ENCODE results near the gene AP4M1.

The AP4M1 gene

DNA sequence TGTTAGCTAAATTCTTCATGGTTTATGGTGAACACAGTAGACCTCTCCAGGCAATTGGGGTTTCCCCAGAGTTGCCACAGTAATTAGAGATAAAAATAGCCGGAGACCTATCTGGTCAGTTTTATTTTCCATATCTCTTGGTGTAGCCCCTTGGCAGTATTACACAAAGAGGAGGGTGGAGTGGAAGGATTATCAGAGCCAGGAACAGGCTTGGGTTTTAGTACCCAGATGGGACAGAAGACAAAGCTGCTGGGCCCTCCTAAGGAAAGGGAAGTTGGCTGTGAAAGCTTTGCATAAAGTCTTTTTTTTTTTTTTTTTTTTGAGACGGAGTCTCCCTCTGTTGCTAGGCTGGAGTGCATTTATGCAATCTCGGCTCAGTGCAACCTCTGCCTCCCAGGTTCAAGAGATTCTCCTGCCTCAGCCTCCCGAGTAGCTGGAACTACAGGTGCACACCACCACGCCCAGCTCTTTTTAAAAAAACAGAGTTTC is 42.1 kb upstream of the AP4M1 start:
- no peak overlapping the region for H2AFZ ChIP-seq (ENCODE audit: low read length)
- H3K27me3 ChIP-seq (ENCODE audit: control insufficient read depth in 3 of 3, insufficient read depth in 3 of 3, low read depth in 1 of 3, low read length in 3 of 3), result no peaks in the 10 kb centered on the region
- no peak overlapping the region for H2BK120ac ChIP-seq (ENCODE audit: low read depth, low read length)
- no peak overlapping the region for H4K8ac ChIP-seq (ENCODE audit: low read depth, low read length)
- no peak overlapping the region for H3K4me3 ChIP-seq (ENCODE audit: low read length in 2 of 2)
- no peak overlapping the region for H3K14ac ChIP-seq (ENCODE audit: low read length)
- no peaks in the 10 kb centered on the region for H3K79me1 ChIP-seq (ENCODE audit: low read depth, low read length)
- H2BK15ac ChIP-seq (ENCODE audit: low read length), result no peak overlapping the region
- peaks cover 0 to 2% of the 10 kb centered on the region in 2 donors for H3K9me3 ChIP-seq (replicated peaks in 1 of 2; ENCODE audit: control insufficient read depth in 2 of 2, insufficient read depth in 1 of 2, low read depth in 1 of 2, low read length in 2 of 2)
- no peak overlapping the region for H3K9ac ChIP-seq (ENCODE audit: low read depth, low read length, poor library complexity)
- no peak overlapping the region for H2AK5ac ChIP-seq (ENCODE audit: low read depth, low read length)
- H3K23ac ChIP-seq (ENCODE audit: low read depth, low read length, poor library complexity), result no peak overlapping the region
- peaks cover 33 to 80% of the 10 kb centered on the region in 2 donors for H3K36me3 ChIP-seq (replicated peaks in 1 of 2; ENCODE audit: control insufficient read depth in 2 of 2, insufficient read depth in 2 of 2, low read length in 2 of 2)
- H3K4me1 ChIP-seq (ENCODE audit: control insufficient read depth in 2 of 2, insufficient read depth in 1 of 2, low read depth in 1 of 2, low read length in 2 of 2), result no peaks in the 10 kb centered on the region
- H3K4me2 ChIP-seq (ENCODE audit: insufficient read depth, low read length, poor library complexity, severe bottlenecking), result no peak overlapping the region
- H3K27ac ChIP-seq (replicated peaks; ENCODE audit: low read length), result no peak overlapping the region
- no peak overlapping the region for H4K91ac ChIP-seq (ENCODE audit: low read depth, low read length, poor library complexity)
- H2BK5ac ChIP-seq (ENCODE audit: low read length), result no peak overlapping the region
- H2BK12ac ChIP-seq (ENCODE audit: low read length), result no peak overlapping the region
- DNase-seq (ENCODE audit: low spot score), result no peak
- no peak overlapping the region for H3K18ac ChIP-seq (ENCODE audit: low read length)
- no peak overlapping the region for H3K4ac ChIP-seq (ENCODE audit: low read length)
- no CpG with 5 or more reads among the region's 5 CpGs for WGBS, 2 donors (ENCODE audit: extremely low coverage in 2 of 2, insufficient read length in 2 of 2, insufficient replicate concordance in 1 of 2)

- Histone ChIP-seq H2BK12ac (ENCODE audit: low read length) (no peak overlapping the region), H4K8ac (ENCODE audit: low read depth, low read length) (no peak overlapping the region), H3K4me2 (ENCODE audit: insufficient read depth, low read length, poor library complexity, severe bottlenecking) (no peak overlapping the region), H2BK120ac (ENCODE audit: low read depth, low read length) (no peak overlapping the region), H3K18ac (ENCODE audit: low read length) (no peak overlapping the region), H3K36me3 (replicated peaks in 1 of 2; ENCODE audit: control insufficient read depth in 2 of 2, insufficient read depth in 2 of 2, low read length in 2 of 2) (peaks cover 43 to 89% of the 10 kb centered on the region in 2 donors), H2AFZ (ENCODE audit: low read length) (no peak overlapping the region), H3K27ac (replicated peaks; ENCODE audit: low read length) (no peak overlapping the region), H3K4me3 (ENCODE audit: low read length in 2 of 2) (no peak overlapping the region), H3K79me1 (ENCODE audit: low read depth, low read length) (no peaks in the 10 kb centered on the region), H3K9me3 (replicated peaks in 1 of 2; ENCODE audit: control insufficient read depth in 2 of 2, insufficient read depth in 1 of 2, low read depth in 1 of 2, low read length in 2 of 2) (peaks cover 0 to 3% of the 10 kb centered on the region in 2 donors), H2AK5ac (ENCODE audit: low read depth, low read length) (no peak overlapping the region), H3K4ac (ENCODE audit: low read length) (no peak overlapping the region), H2BK15ac (ENCODE audit: low read length) (no peak overlapping the region), H3K9ac (ENCODE audit: low read depth, low read length, poor library complexity) (no peak overlapping the region), H3K4me1 (ENCODE audit: control insufficient read depth in 2 of 2, insufficient read depth in 1 of 2, low read depth in 1 of 2, low read length in 2 of 2) (no peaks in the 10 kb centered on the region), H4K91ac (ENCODE audit: low read depth, low read length, poor library complexity) (no peak overlapping the region), H2BK5ac (ENCODE audit: low read length) (no peak overlapping the region), H3K23ac (ENCODE audit: low read depth, low read length, poor library complexity) (peak overlapping the region; percentile 9), H3K14ac (ENCODE audit: low read length) (no peak overlapping the region), H3K27me3 (ENCODE audit: control insufficient read depth in 3 of 3, insufficient read depth in 3 of 3, low read depth in 1 of 3, low read length in 3 of 3) (no peaks in the 10 kb centered on the region)
- no peak for DNase-seq (ENCODE audit: low spot score)
- no CpG with 5 or more reads among the region's 11 CpGs for WGBS, 2 donors (ENCODE audit: extremely low coverage in 2 of 2, insufficient read length in 2 of 2, insufficient replicate concordance in 1 of 2)
Observed at GRCh38 chr7:100061518-100062193, 39.8 kb upstream of the AP4M1 start.

DNA sequence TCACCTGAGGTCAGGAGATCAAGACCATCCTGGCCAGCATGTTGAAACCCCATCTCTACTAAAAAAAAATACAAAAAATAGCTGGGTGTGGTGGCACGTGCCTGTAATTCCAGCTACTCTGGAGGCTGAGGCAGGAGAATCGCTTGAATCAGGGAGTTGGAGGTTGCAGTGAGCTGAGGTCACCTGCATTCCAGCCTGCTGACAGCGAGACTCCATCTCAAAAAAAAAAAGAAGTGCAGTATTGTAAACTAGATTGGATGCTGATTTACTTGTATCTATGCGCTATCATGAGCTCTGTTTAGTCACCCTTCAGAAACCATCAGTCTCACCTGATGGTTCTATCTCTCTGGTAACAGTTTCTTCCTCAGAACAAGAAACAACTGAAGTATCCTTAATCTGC is 38.1 kb upstream of the AP4M1 start:
- Histone ChIP-seq H2BK120ac (ENCODE audit: low read depth, low read length) (no peak overlapping the region), H4K8ac (ENCODE audit: low read depth, low read length) (no peak overlapping the region), H3K79me1 (ENCODE audit: low read depth, low read length) (no peaks in the 10 kb centered on the region), H3K4me3 (ENCODE audit: low read length in 2 of 2) (no peak overlapping the region), H3K27me3 (ENCODE audit: control insufficient read depth in 3 of 3, insufficient read depth in 3 of 3, low read depth in 1 of 3, low read length in 3 of 3) (no peaks in the 10 kb centered on the region), H3K9me3 (replicated peaks in 1 of 2; ENCODE audit: control insufficient read depth in 2 of 2, insufficient read depth in 1 of 2, low read depth in 1 of 2, low read length in 2 of 2) (peaks cover 0 to 7% of the 10 kb centered on the region in 2 donors), H3K14ac (ENCODE audit: low read length) (no peak overlapping the region), H3K4me1 (ENCODE audit: control insufficient read depth in 2 of 2, insufficient read depth in 1 of 2, low read depth in 1 of 2, low read length in 2 of 2) (no peaks in the 10 kb centered on the region), H2BK12ac (ENCODE audit: low read length) (no peak overlapping the region), H2BK5ac (ENCODE audit: low read length) (no peak overlapping the region), H3K23ac (ENCODE audit: low read depth, low read length, poor library complexity) (no peak overlapping the region), H2AK5ac (ENCODE audit: low read depth, low read length) (no peak overlapping the region), H2BK15ac (ENCODE audit: low read length) (no peak overlapping the region), H3K27ac (replicated peaks; ENCODE audit: low read length) (no peak overlapping the region), H4K91ac (ENCODE audit: low read depth, low read length, poor library complexity) (no peak overlapping the region), H3K9ac (ENCODE audit: low read depth, low read length, poor library complexity) (no peak overlapping the region), H3K36me3 (replicated peaks in 1 of 2; ENCODE audit: control insufficient read depth in 2 of 2, insufficient read depth in 2 of 2, low read length in 2 of 2) (peaks cover 34 to 81% of the 10 kb centered on the region in 2 donors), H3K4ac (ENCODE audit: low read length) (no peak overlapping the region), H2AFZ (ENCODE audit: low read length) (no peak overlapping the region), H3K4me2 (ENCODE audit: insufficient read depth, low read length, poor library complexity, severe bottlenecking) (no peak overlapping the region), H3K18ac (ENCODE audit: low read length) (no peak overlapping the region)
- WGBS, 2 donors (ENCODE audit: extremely low coverage in 2 of 2, insufficient read length in 2 of 2, insufficient replicate concordance in 1 of 2), result no CpG with 5 or more reads among the region's 4 CpGs
- no peak for DNase-seq (ENCODE audit: low spot score)

GRCh38 chr7:100064162-100064561 is 37.3 kb upstream of the AP4M1 start:
- Histone ChIP-seq H3K4me3 (ENCODE audit: low read length in 2 of 2) (no peak overlapping the region), H3K79me1 (ENCODE audit: low read depth, low read length) (no peaks in the 10 kb centered on the region), H3K9ac (ENCODE audit: low read depth, low read length, poor library complexity) (no peak overlapping the region), H3K4ac (ENCODE audit: low read length) (no peak overlapping the region), H3K4me2 (ENCODE audit: insufficient read depth, low read length, poor library complexity, severe bottlenecking) (no peak overlapping the region), H3K23ac (ENCODE audit: low read depth, low read length, poor library complexity) (no peak overlapping the region), H2AFZ (ENCODE audit: low read length) (no peak overlapping the region), H3K27me3 (ENCODE audit: control insufficient read depth in 3 of 3, insufficient read depth in 3 of 3, low read depth in 1 of 3, low read length in 3 of 3) (no peaks in the 10 kb centered on the region), H3K9me3 (replicated peaks in 1 of 2; ENCODE audit: control insufficient read depth in 2 of 2, insufficient read depth in 1 of 2, low read depth in 1 of 2, low read length in 2 of 2) (peaks cover 2 to 9% of the 10 kb centered on the region in 2 donors), H3K36me3 (replicated peaks in 1 of 2; ENCODE audit: control insufficient read depth in 2 of 2, insufficient read depth in 2 of 2, low read length in 2 of 2) (peaks cover 35 to 81% of the 10 kb centered on the region in 2 donors), H2BK120ac (ENCODE audit: low read depth, low read length) (no peak overlapping the region), H4K8ac (ENCODE audit: low read depth, low read length) (no peak overlapping the region), H2AK5ac (ENCODE audit: low read depth, low read length) (no peak overlapping the region), H3K14ac (ENCODE audit: low read length) (no peak overlapping the region), H2BK15ac (ENCODE audit: low read length) (no peak overlapping the region), H4K91ac (ENCODE audit: low read depth, low read length, poor library complexity) (no peak overlapping the region), H2BK5ac (ENCODE audit: low read length) (no peak overlapping the region), H3K18ac (ENCODE audit: low read length) (no peak overlapping the region), H3K4me1 (ENCODE audit: control insufficient read depth in 2 of 2, insufficient read depth in 1 of 2, low read depth in 1 of 2, low read length in 2 of 2) (no peaks in the 10 kb centered on the region), H2BK12ac (ENCODE audit: low read length) (no peak overlapping the region), H3K27ac (replicated peaks; ENCODE audit: low read length) (no peak overlapping the region)
- no CpG with 5 or more reads among the region's 9 CpGs for WGBS, 2 donors (ENCODE audit: extremely low coverage in 2 of 2, insufficient read length in 2 of 2, insufficient replicate concordance in 1 of 2)
- no peak for DNase-seq (ENCODE audit: low spot score)

Measured in neuronal stem cell (in vitro differentiated cells).